Lower leg skin (tissue), 3 donors: ENCODE measurements around the gene MED9.
"Not testable (repeated sequence)": the region's sequence is repeated elsewhere in the genome, so short reads cannot be mapped to it uniquely, and the experiment has no call there.

Experiments used
- CTCF ChIP-seq, 3 donors: fragments of 450-650 bp; IDR thresholded peaks; one replicate each; pipeline ENCODE4 v1.5.1; 2016; ENCODE audit warnings: antibody characterized with exemption in 3 of 3, mild to moderate bottlenecking in 3 of 3, moderate library complexity in 2 of 3
- POLR2A ChIP-seq, 2 donors: fragments of 450-650 bp; IDR thresholded peaks; one replicate each; pipeline ENCODE4 v1.6.1; 2016 to 2017; ENCODE audit warnings: antibody characterized with exemption in 2 of 2, mild to moderate bottlenecking in 1 of 2, moderate library complexity in 1 of 2

DNA sequence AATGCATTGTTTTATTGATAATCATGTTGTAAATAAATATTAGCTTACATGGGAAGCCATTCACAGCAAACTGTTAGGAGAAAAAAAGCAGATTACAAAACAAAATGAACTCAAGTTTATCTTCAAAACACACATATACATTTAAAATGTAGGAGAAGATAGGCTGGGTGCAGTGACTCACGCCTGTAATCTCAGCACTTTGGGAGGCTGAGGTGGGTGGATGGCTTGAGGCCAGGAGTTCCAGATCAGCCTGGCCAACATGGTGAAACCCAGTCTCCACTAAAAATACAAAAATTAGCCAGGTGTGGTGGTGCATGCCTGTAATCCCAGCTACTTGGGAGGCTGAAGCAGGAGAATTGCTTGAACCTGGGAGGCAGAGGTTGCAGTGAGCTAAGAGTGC lies 10.9 kb upstream of the MED9 start:
- not testable (repeated sequence) for TF ChIP-seq CTCF, POLR2A (IDR thresholded peaks at IDR 0.05)
